Spleen (tissue), 7 donors: ENCODE measurements around the gene DGCR6L.
"Not testable (repeated sequence)": the region's sequence is repeated elsewhere in the genome, so short reads cannot be mapped to it uniquely, and the experiment has no call there.

Source experiments
- CTCF ChIP-seq, 11 experiments: fragments of 200-600 bp in 7 of 11; fragments of 450-650 bp in 4 of 11; sonication (generic) in 4 of 11; IDR thresholded peaks in 8 of 11; conservative IDR thresholded peaks in 3 of 11; 1 replicate in 7 of 11; 2 replicates in 4 of 11; pipeline versions ENCODE4 v1.4.0 to v1.8.0; 2016 to 2021; ENCODE audit warnings: antibody characterized with exemption in 11 of 11, inconsistent platforms in 4 of 11, mild to moderate bottlenecking in 1 of 11
- POLR2A ChIP-seq, 3 donors: fragments of 450-650 bp; IDR thresholded peaks; one replicate each; pipeline ENCODE4 v1.5.1; 2017; ENCODE audit warnings: antibody characterized with exemption in 3 of 3, mild to moderate bottlenecking in 1 of 3
- donor health status: DM: no; HTN: no; CAD: no; lungs with moderate emphysema.
- donor health status: DM: no; HTN: no; CAD: no.
- donor health status: DM: no; HTN: no; CAD: no.

- not testable (repeated sequence) for TF ChIP-seq POLR2A (IDR thresholded peaks at IDR 0.05); CTCF (IDR thresholded peaks at IDR 0.05 in 8 of 11, conservative IDR thresholded peaks at IDR 0.05 in 3 of 11)
Observed at GRCh38 chr22:20314741-20315336, 5.0 kb downstream of the DGCR6L start.
